H1 (cell line): ENCODE data around the gene TTLL5. TPM values are rescaled to one million over a fixed set of nuclear protein-coding genes. Genes with fewer than 3 reads are reported as not detected.

Source experiments
- CTCF ChIA-PET: fragments of 300-600 bp; sonication (Branson Sonifier 250); formaldehyde crosslinking; loops from one replicate; lab custom pipeline; 2021; ENCODE audit not compliant: partially characterized antibody; lab: Charles Lee
- POLR2A ChIA-PET: fragments of 300-600 bp; sonication (Branson Sonifier 250); formaldehyde crosslinking; loops from one replicate; lab custom pipeline; 2021; ENCODE audit warnings: inconsistent platforms; ENCODE audit not compliant: partially characterized antibody; lab: Charles Lee
- DNase-seq, 2 experiments: peaks; one replicate each; pipeline versions ENCODE4 v3.0.0 to v3.0.0-alpha.2; 2010 to 2022; ENCODE audit warnings: low spot score in 2 of 2, low read depth in 1 of 2, mixed read lengths in 1 of 2
- FAIRE-seq: peaks from 2 replicates; lab custom pipeline; 2011; peaks lifted over from hg19 to GRCh38; lab: Jason Lieb, UNC
- H2AFZ ChIP-seq: 2 replicates; pipeline ENCODE4 v1.8.1; 2012; ENCODE audit warnings: low read length, inconsistent platforms
- H2AK5ac ChIP-seq: 2 replicates; pipeline ENCODE4 v1.6.1; 2013; ENCODE audit warnings: low read depth, low read length
- H2BK120ac ChIP-seq: replicated peaks from 2 replicates; pipeline ENCODE3; 2013; ENCODE audit warnings: low read depth, low read length, inconsistent platforms
- H2BK12ac ChIP-seq: 2 replicates; pipeline ENCODE4 v1.6.1; 2013; ENCODE audit warnings: low read depth, low read length
- H2BK15ac ChIP-seq: 2 replicates; pipeline ENCODE4 v1.6.1; 2013; ENCODE audit warnings: low read length
- H2BK20ac ChIP-seq: 2 replicates; pipeline ENCODE4 v1.6.1; 2013; ENCODE audit warnings: low read length
- H2BK5ac ChIP-seq: 2 replicates; pipeline ENCODE4 v1.6.1; 2013; ENCODE audit warnings: low read depth, low read length
- H3K14ac ChIP-seq: 2 replicates; pipeline ENCODE4 v1.6.1; 2013; ENCODE audit warnings: inconsistent platforms; ENCODE audit not compliant: insufficient read length
- H3K18ac ChIP-seq: 2 replicates; pipeline ENCODE4 v1.6.1; 2013; ENCODE audit warnings: low read length; ENCODE audit errors: extremely low read depth
- H3K23ac ChIP-seq: 2 replicates; pipeline ENCODE4 v1.6.1; 2013; ENCODE audit warnings: inconsistent platforms; ENCODE audit not compliant: insufficient read length
- H3K23me2 ChIP-seq: 2 replicates; pipeline ENCODE4 v1.6.1; 2013; ENCODE audit warnings: low read depth, low read length
- H3K27ac ChIP-seq: 2 replicates; pipeline ENCODE4 v1.6.1; 2011; ENCODE audit warnings: low read depth, low read length, inconsistent platforms
- H3K27me3 ChIP-seq, 4 experiments: replicated peaks in 1 of 4; 1 replicate in 1 of 4; 2 replicates in 3 of 4; pipeline versions ENCODE4 v1.6.1 to v1.8.1; 2011 to 2013; ENCODE audit warnings: low read length in 3 of 4, mild to moderate bottlenecking in 3 of 4, inconsistent platforms in 2 of 4, mixed read lengths in 2 of 4, moderate library complexity in 1 of 4; ENCODE audit not compliant: control insufficient read depth in 3 of 4, insufficient read depth in 3 of 4; ENCODE audit errors: extremely low read depth in 1 of 4
- H3K36me3 ChIP-seq, 4 experiments: 2 replicates each; pipeline versions ENCODE4 v1.6.1 to v1.8.1; 2011 to 2013; ENCODE audit warnings: mild to moderate bottlenecking in 4 of 4, low read length in 3 of 4, moderate library complexity in 2 of 4, control low read depth in 1 of 4, inconsistent platforms in 1 of 4; ENCODE audit not compliant: insufficient read depth in 4 of 4, control insufficient read depth in 2 of 4
- H3K4ac ChIP-seq: replicated peaks from 2 replicates; pipeline ENCODE3; 2013; ENCODE audit warnings: low read length, low read depth, mixed read lengths, inconsistent platforms; ENCODE audit not compliant: insufficient read length
- H3K4me1 ChIP-seq, 4 experiments: replicated peaks in 1 of 4; 1 replicate in 1 of 4; 2 replicates in 3 of 4; pipeline versions ENCODE4 v1.6.1 to v1.8.1; 2011 to 2013; ENCODE audit warnings: low read length in 3 of 4, inconsistent platforms in 2 of 4, mixed read lengths in 1 of 4; ENCODE audit not compliant: insufficient read depth in 4 of 4, control insufficient read depth in 3 of 4
- H3K4me2 ChIP-seq, 2 experiments: 2 replicates each; pipeline versions ENCODE4 v1.6.1 to v1.8.1; 2011 to 2013; ENCODE audit warnings: low read depth in 2 of 2, low read length in 2 of 2, control low read depth in 1 of 2, inconsistent platforms in 1 of 2, mild to moderate bottlenecking in 1 of 2; ENCODE audit not compliant: insufficient read depth in 1 of 2
- H3K4me3 ChIP-seq, 4 experiments: fragments of 200-600, 300-600 bp in 1 of 4; sonication (generic), shearing (Covaris generic), sonication (Bioruptor Twin) in 1 of 4; 2 replicates each; pipeline versions ENCODE4 v1.5.1 to v1.8.1; 2011 to 2016; ENCODE audit warnings: low read length in 4 of 4, low read depth in 3 of 4, control low read depth in 2 of 4, inconsistent platforms in 2 of 4, mild to moderate bottlenecking in 2 of 4, mixed read lengths in 1 of 4, moderate library complexity in 1 of 4; ENCODE audit not compliant: insufficient read depth in 2 of 4; ENCODE audit errors: extremely low read depth in 1 of 4
- H3K56ac ChIP-seq: replicated peaks from 2 replicates; pipeline ENCODE3; 2013; ENCODE audit warnings: low read depth, mild to moderate bottlenecking, mixed read lengths, low read length, inconsistent platforms; ENCODE audit not compliant: insufficient read length
- H3K79me1 ChIP-seq: 2 replicates; pipeline ENCODE4 v1.6.1; 2013; ENCODE audit warnings: low read depth, low read length, control low read depth
- H3K79me2 ChIP-seq, 2 experiments: 2 replicates each; pipeline versions ENCODE4 v1.6.1 to v1.8.1; 2012 to 2013; ENCODE audit warnings: low read length in 2 of 2, mild to moderate bottlenecking in 2 of 2, inconsistent platforms in 1 of 2; ENCODE audit not compliant: insufficient read depth in 2 of 2, control insufficient read depth in 1 of 2
- H3K9ac ChIP-seq, 4 experiments: replicated peaks in 1 of 4; 1 replicate in 1 of 4; 2 replicates in 3 of 4; pipeline versions ENCODE4 v1.6.1 to v1.8.1; 2011 to 2013; ENCODE audit warnings: low read depth in 3 of 4, low read length in 3 of 4, control low read depth in 2 of 4, mild to moderate bottlenecking in 2 of 4, moderate library complexity in 2 of 4, inconsistent platforms in 1 of 4; ENCODE audit errors: extremely low read depth in 1 of 4
- H3K9me3 ChIP-seq, 2 experiments: 2 replicates each; pipeline versions ENCODE4 v1.6.1 to v1.8.1; 2012 to 2013; ENCODE audit warnings: mild to moderate bottlenecking in 2 of 2, moderate library complexity in 2 of 2, control low read depth in 1 of 2, inconsistent platforms in 1 of 2, low read depth in 1 of 2, low read length in 1 of 2, mixed read lengths in 1 of 2; ENCODE audit not compliant: insufficient read depth in 2 of 2
- H4K20me1 ChIP-seq, 2 experiments: replicated peaks in 1 of 2; 2 replicates each; pipeline versions ENCODE3 to v1.8.1; 2011 to 2013; ENCODE audit warnings: inconsistent platforms in 2 of 2, low read length in 2 of 2, mild to moderate bottlenecking in 1 of 2; ENCODE audit not compliant: insufficient read depth in 2 of 2, control insufficient read depth in 1 of 2
- H4K5ac ChIP-seq: 2 replicates; pipeline ENCODE4 v1.6.1; 2013; ENCODE audit warnings: low read length, low read depth, mixed read lengths, inconsistent platforms; ENCODE audit not compliant: insufficient read length
- H4K8ac ChIP-seq: 2 replicates; pipeline ENCODE4 v1.8.0; 2013; ENCODE audit warnings: mild to moderate bottlenecking, moderate library complexity, low read length, inconsistent platforms; ENCODE audit not compliant: insufficient read depth; ENCODE audit errors: extremely low read depth
- H4K91ac ChIP-seq: replicated peaks from 2 replicates; pipeline ENCODE3; 2013; ENCODE audit warnings: low read length, mixed read lengths, inconsistent platforms; ENCODE audit not compliant: insufficient read length
- CREB1 ChIP-seq: IDR thresholded peaks from 2 replicates; pipeline ENCODE4 v1.6.1; 2012; ENCODE audit warnings: inconsistent platforms
- EP300 ChIP-seq, 2 experiments: IDR thresholded peaks; 1 replicate in 1 of 2; 2 replicates in 1 of 2; pipeline ENCODE4 v1.6.1; 2011 to 2012; ENCODE audit warnings: low read depth in 2 of 2, low read length in 2 of 2, mild to moderate bottlenecking in 2 of 2, borderline replicate concordance in 1 of 2, inconsistent platforms in 1 of 2, moderate library complexity in 1 of 2
- FOSL1 ChIP-seq: IDR thresholded peaks from 2 replicates; pipeline ENCODE4 v1.6.1; 2011; ENCODE audit warnings: mild to moderate bottlenecking, low read depth, low read length, moderate library complexity; ENCODE audit not compliant: insufficient read depth
- GTF2F1 ChIP-seq: IDR thresholded peaks from 2 replicates; pipeline ENCODE4 v1.6.1; 2012; ENCODE audit warnings: low read depth, low read length, improper control_type of control experiment, borderline replicate concordance
- HDAC2 ChIP-seq, 2 experiments: fragments of 300-600 bp in 1 of 2; sonication (generic) in 1 of 2; IDR thresholded peaks; 2 replicates each; pipeline ENCODE4 v1.6.1; 2011 to 2012; ENCODE audit warnings: low read depth in 2 of 2, low read length in 2 of 2, mild to moderate bottlenecking in 2 of 2, moderate library complexity in 2 of 2, borderline replicate concordance in 1 of 2, inconsistent platforms in 1 of 2
- JUND ChIP-seq: IDR thresholded peaks from 2 replicates; pipeline ENCODE4 v1.6.1; 2011; ENCODE audit warnings: mild to moderate bottlenecking, improper control_type of control experiment, low read length
- NANOG ChIP-seq: IDR thresholded peaks from 2 replicates; pipeline ENCODE4 v1.6.1; 2011; ENCODE audit warnings: low read length, low read depth, mild to moderate bottlenecking, inconsistent platforms; ENCODE audit not compliant: insufficient read depth, poor library complexity, severe bottlenecking
- PHF8 ChIP-seq: fragments of 200-600 bp; sonication (generic); conservative IDR thresholded peaks from 2 replicates; pipeline ENCODE4 v1.7.1; 2012; ENCODE audit warnings: low read depth, mild to moderate bottlenecking, inconsistent platforms, low read length, moderate library complexity
- POLR2A ChIP-seq, 2 experiments: IDR thresholded peaks; 1 replicate in 1 of 2; 2 replicates in 1 of 2; pipeline ENCODE4 v1.6.1; 2011; ENCODE audit warnings: low read depth in 2 of 2, low read length in 2 of 2, mild to moderate bottlenecking in 2 of 2; ENCODE audit errors: control extremely low read depth in 1 of 2
- RFX5 ChIP-seq: IDR thresholded peaks from 2 replicates; pipeline ENCODE4 v1.6.1; 2011; ENCODE audit warnings: low read depth, low read length, improper control_type of control experiment, borderline replicate concordance
- SIRT6 ChIP-seq: IDR thresholded peaks from one replicate; pipeline ENCODE4 v1.7.1; 2012; ENCODE audit warnings: low read length, inconsistent platforms
- SP1 ChIP-seq: IDR thresholded peaks from 2 replicates; pipeline ENCODE4 v1.6.1; 2011; ENCODE audit warnings: low read depth, low read length
- TAF1 ChIP-seq: IDR thresholded peaks from 2 replicates; pipeline ENCODE4 v1.6.1; 2011; ENCODE audit warnings: mild to moderate bottlenecking, low read depth, low read length
- TAF7 ChIP-seq: optimal IDR thresholded peaks from 2 replicates; pipeline ENCODE3; 2011; ENCODE audit warnings: low read depth, mild to moderate bottlenecking, inconsistent platforms, low read length, moderate library complexity, borderline replicate concordance
- WGBS, 2 experiments: shearing (Covaris generic) in 1 of 2; methylation state at CpG; one replicate each; pipeline versions ENCODE4 v1.1.6 to v1.1.7; 2013 to 2015; ENCODE audit warnings: low lambda C conversion rate in 2 of 2, mixed read lengths in 2 of 2, inconsistent platforms in 1 of 2, low coverage in 1 of 2, missing lambda C conversion rate in 1 of 2; ENCODE audit not compliant: insufficient replicate concordance in 2 of 2, insufficient coverage in 1 of 2, insufficient read length in 1 of 2; ENCODE audit errors: extremely low coverage in 1 of 2, missing lambda C conversion rate in 1 of 2; 5-methylcytosine and 5-hydroxymethylcytosine counted together
- polyA plus RNA-seq, 7 experiments: library from polyadenylated mRNA; depleted of rRNA in 3 of 7; stranded (reverse) in 5 of 7; unstranded in 2 of 7; fragments of >200 nt in 5 of 7; fragments of 200-250 nt in 2 of 7; gene quantifications; 1 replicate in 5 of 7; 2 replicates in 1 of 7; 4 replicates in 1 of 7; pipeline versions ENCODE4 v1.2.1 to v1.2.3, GENCODE V29; 2011 to 2013; ENCODE audit warnings: missing spikeins in 2 of 7, mixed read lengths in 2 of 7
- total RNA-seq: library from RNA; stranded (reverse); fragmentation: NEBNext Ultra II Directional; extraction: Animal tissue kit (Norgen Biotek cat#: 25700); gene quantifications from 2 replicates; pipeline ENCODE4 v1.2.1, GENCODE V29; 2021

The TTLL5 gene
- total and polyA plus RNA-seq, 2 of the 8 experiments (the other 6 are each of a cell fraction or from before 2014, with no cell fraction given), result 16.1 to 45.9 TPM

DNA sequence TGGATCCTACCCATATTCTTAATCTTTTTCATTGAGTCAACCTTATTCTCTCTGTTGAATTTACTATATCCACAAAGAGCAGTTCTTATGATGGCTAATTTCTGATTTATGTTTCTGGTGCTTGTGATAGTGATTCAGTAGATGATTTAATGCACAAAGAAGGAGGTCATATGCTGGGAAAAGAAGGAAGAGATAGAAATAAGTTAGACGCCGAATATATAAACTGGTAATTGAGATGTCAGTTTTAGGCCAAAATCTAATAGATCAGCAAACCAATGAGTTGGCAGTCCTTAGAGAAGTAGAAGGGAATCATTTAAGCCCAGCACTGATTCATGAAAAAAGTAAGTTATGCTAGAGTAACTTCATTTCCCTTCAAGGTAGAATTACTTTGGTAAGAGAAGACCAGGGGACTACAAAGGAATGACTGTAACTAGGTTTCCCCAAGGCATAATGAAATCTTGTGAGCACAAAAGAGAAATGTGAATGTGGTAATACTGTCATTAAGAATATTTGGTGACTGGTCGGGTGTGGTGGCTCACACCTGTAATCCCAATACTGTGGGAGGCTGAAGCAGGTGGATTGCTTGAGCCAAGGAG lies 188.4 kb downstream of the TTLL5 start:
- no peak overlapping the region for H2BK20ac ChIP-seq
- no peaks in the 10 kb centered on the region for H3K79me2 ChIP-seq
- no peak for FAIRE-seq
- H3K14ac ChIP-seq, result no peak overlapping the region
- H3K4me3 ChIP-seq, result no peak overlapping the region
- no peaks in the 10 kb centered on the region for H3K27me3 ChIP-seq
- H3K4me1 ChIP-seq, result peaks cover 0 to 5% (median 4%) of the 10 kb centered on the region in 4 experiments; a peak in 2 of 7 replicates
- H3K79me1 ChIP-seq, result no peaks in the 10 kb centered on the region
- H2BK15ac ChIP-seq, result no peak overlapping the region
- no peak for DNase-seq
- no peak overlapping the region for H4K91ac ChIP-seq
- H3K18ac ChIP-seq, result no peak overlapping the region
- H3K4ac ChIP-seq, result no peak overlapping the region
- ChIA-PET CTCF (interaction anchor here (0.8 to 1.7 kb wide), 2 partner anchors 31 to 59 kb away, joined by 3 to 9 read pairs; no protein-coding TSS in a partner anchor), POLR2A (no interaction called here)
- H3K56ac ChIP-seq, result no peak overlapping the region
- H2BK12ac ChIP-seq, result no peak overlapping the region
- no peaks in the 10 kb centered on the region for H3K9me3 ChIP-seq
- H2AK5ac ChIP-seq, result no peak overlapping the region
- WGBS, 2 experiments, result 85% methylated on average over 3 of the region's 3 CpGs; no CpG with 5 or more reads in 1 of the 2 experiments
- H4K20me1 ChIP-seq, result peaks cover 0 to 2% of the 10 kb centered on the region in 2 experiments
- H2AFZ ChIP-seq, result no peak overlapping the region
- H4K5ac ChIP-seq, result no peak overlapping the region
- no peak overlapping the region for H3K4me2 ChIP-seq
- no peak overlapping the region for H2BK5ac ChIP-seq
- no peak overlapping the region for H3K23ac ChIP-seq
- H4K8ac ChIP-seq, result no peak overlapping the region
- no peak overlapping the region for H2BK120ac ChIP-seq
- no peak overlapping the region for H3K27ac ChIP-seq
- H3K9ac ChIP-seq, result no peak overlapping the region
- H3K23me2 ChIP-seq, result no peaks in the 10 kb centered on the region
- H3K36me3 ChIP-seq, result no peaks in the 10 kb centered on the region
- TF ChIP-seq CREB1 (no peak), TAF1 (no peak), NANOG (no peak), FOSL1 (no peak), TAF7 (no peak), SP1 (no peak), SIRT6 (no peak), EP300 (IDR thresholded peaks at IDR 0.05; ENCODE audit: borderline replicate concordance in 1 of 2, low read depth in 2 of 2, low read length in 2 of 2) (no peak), RFX5 (no peak), POLR2A (IDR thresholded peaks at IDR 0.05; ENCODE audit: control extremely low read depth in 1 of 2, low read depth in 2 of 2, low read length in 2 of 2) (no peak), PHF8 (no peak), GTF2F1 (no peak), HDAC2 (IDR thresholded peaks at IDR 0.05; ENCODE audit: borderline replicate concordance in 1 of 2, low read depth in 2 of 2, low read length in 2 of 2) (no peak), JUND (no peak)
